Stomach (tissue), 4 donors: ENCODE data around the gene TNS1.

Experiments
- CTCF ChIP-seq, 7 experiments: fragments of 450-650 bp in 4 of 7; fragments of 200-600 bp in 3 of 7; sonication (generic) in 3 of 7; IDR thresholded peaks; one replicate each; pipeline ENCODE4 v1.5.1; 2016 to 2019; ENCODE audit warnings: antibody characterized with exemption in 7 of 7, control low read depth in 2 of 7, mild to moderate bottlenecking in 1 of 7
- EP300 ChIP-seq: sonication (generic); formaldehyde crosslinking; IDR thresholded peaks from one replicate; pipeline ENCODE4 v1.6.1; 2017; ENCODE audit warnings: antibody characterized with exemption

GRCh38 chr2:218009765-218010139 is 7.0 kb upstream of the TNS1 start:
- TF ChIP-seq CTCF (IDR thresholded peaks at IDR 0.05) (no peak), EP300 (no peak)
